Hematopoietic multipotent progenitor cell treated with erythropoietin and hydrocortisone succinate and interleukin-3 and kit ligand, for 6 days (in vitro differentiated cells): ENCODE data around the gene EEIG1.

Experiments used
- DNase-seq: peaks from one replicate; pipeline ENCODE4 v3.0.0-alpha.2; 2015

EEIG1 gene

GRCh38 chr9:127958728-127959127, 22.1 kb downstream of the EEIG1 start:
- DNase-seq, result no peak

GRCh38 chr9:127955294-127956015, 25.3 kb downstream of the EEIG1 start:
- peak; percentile 78 for DNase-seq

GRCh38 chr9:127954831-127955293, 25.9 kb downstream of the EEIG1 start:
- no peak for DNase-seq

- no peak for DNase-seq
Measured at GRCh38 chr9:127953768-127954505, 26.9 kb downstream of the EEIG1 start.

- DNase-seq, result no peak
Measured at GRCh38 chr9:127953154-127953553, 27.6 kb downstream of the EEIG1 start.

- DNase-seq, result no peak
Measured at GRCh38 chr9:127950513-127951289, 30.1 kb downstream of the EEIG1 start.

GRCh38 chr9:127949827-127950512, 30.8 kb downstream of the EEIG1 start:
- peak; percentile 80 for DNase-seq

GRCh38 chr9:127947841-127948710, 32.7 kb downstream of the EEIG1 start:
- DNase-seq, result no peak

GRCh38 chr9:127946728-127947127, 34.1 kb downstream of the EEIG1 start:
- no peak for DNase-seq

GRCh38 chr9:127945942-127946341, 34.8 kb downstream of the EEIG1 start:
- no peak for DNase-seq

- DNase-seq, result no peak
Measured at GRCh38 chr9:127945338-127945737, 35.5 kb downstream of the EEIG1 start.

GRCh38 chr9:127944586-127945218, 36.1 kb downstream of the EEIG1 start:
- DNase-seq, result no peak

- peak; percentile 83 for DNase-seq
Measured at GRCh38 chr9:127943731-127944144, 37.1 kb downstream of the EEIG1 start.

- DNase-seq, result no peak
Measured at GRCh38 chr9:127943011-127943662, 37.7 kb downstream of the EEIG1 start.

- DNase-seq, result peak; percentile 88
Measured at GRCh38 chr9:127942216-127943010, 38.4 kb downstream of the EEIG1 start.

- DNase-seq, result no peak
Measured at GRCh38 chr9:127941961-127942215, 38.9 kb downstream of the EEIG1 start.

- no peak for DNase-seq
Measured at GRCh38 chr9:127941062-127941960, 39.5 kb downstream of the EEIG1 start.

GRCh38 chr9:127940593-127940992, 40.2 kb downstream of the EEIG1 start:
- peak; percentile 82 for DNase-seq

- DNase-seq, result no peak
Measured at GRCh38 chr9:127938298-127938690, 42.5 kb downstream of the EEIG1 start.
